NCI-H2171 treated with DMSO at 0.1 percent for 48 hours (cell line): ENCODE results near the gene ATP2C2.

Source experiments
- DNase-seq: peaks from one replicate; lab custom pipeline; 2025; lab: John Stamatoyannopoulos, UW

Gene ATP2C2

DNA sequence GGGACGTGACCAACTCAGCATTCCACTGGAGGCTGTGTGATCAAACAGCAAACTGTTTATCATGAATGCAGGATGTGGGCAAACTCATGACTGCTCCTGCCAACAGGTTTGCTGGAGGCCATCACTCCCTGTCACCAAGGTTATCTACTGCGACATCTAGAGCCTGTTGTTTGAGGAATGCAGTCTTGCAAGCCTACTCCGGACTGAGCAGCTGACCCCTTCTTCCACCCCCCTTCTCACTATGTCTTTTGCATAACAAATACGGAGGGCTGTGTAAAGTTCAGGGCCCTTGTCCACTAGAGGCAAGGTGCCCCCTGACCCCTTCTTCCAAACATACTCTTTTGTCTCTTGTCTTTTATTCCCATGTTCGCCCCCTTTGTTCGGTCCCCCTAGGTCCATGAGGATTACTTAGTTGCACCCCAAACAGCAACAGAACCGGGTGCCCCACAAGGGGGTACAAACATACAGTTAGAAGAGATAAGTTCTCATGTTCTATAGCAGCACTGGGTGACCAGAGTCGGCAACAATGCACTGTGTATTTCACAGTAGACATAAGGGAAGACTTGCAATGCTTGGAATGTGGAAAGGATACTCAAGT, 107.4 kb downstream of the ATP2C2 start:
- no peak for DNase-seq

DNA sequence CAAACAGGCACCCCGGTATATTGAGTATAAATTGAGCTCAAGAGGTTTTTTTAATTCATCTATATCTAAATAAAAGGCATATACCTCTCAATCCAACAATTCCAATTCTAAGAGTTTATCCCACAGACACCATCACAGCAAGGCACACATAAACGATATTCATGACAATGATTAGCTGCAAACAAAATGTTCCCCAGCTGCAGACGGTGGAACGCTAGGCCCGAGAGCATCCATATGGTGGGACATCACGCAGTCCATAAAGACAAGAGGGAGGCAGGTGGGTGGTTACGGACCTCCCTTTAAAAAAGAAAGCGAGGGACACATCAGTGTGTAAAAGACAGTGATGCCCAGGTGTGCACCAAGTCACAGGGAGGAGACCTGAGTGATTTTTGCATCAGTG, 108.1 kb downstream of the ATP2C2 start:
- no peak for DNase-seq

DNA sequence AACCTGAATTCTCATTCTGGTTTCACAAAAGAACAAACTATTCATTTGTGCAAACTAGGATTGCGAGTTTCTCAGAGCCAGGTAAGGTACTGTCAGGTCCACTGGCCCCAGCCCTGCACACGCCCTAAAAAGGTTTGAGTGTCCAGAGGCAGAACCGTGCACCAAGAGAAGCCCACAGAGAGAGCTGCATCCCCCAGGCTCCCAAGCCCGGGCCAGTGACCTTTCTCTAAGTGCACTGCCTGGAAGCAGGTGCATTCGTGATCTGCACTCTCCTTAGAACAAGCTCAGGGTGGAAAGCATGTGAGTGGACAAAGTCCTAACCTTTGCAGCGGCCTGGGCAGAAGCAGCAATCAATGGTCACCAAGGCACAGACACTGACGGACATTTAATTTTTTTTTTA, 109.3 kb downstream of the ATP2C2 start:
- DNase-seq: no peak

DNA sequence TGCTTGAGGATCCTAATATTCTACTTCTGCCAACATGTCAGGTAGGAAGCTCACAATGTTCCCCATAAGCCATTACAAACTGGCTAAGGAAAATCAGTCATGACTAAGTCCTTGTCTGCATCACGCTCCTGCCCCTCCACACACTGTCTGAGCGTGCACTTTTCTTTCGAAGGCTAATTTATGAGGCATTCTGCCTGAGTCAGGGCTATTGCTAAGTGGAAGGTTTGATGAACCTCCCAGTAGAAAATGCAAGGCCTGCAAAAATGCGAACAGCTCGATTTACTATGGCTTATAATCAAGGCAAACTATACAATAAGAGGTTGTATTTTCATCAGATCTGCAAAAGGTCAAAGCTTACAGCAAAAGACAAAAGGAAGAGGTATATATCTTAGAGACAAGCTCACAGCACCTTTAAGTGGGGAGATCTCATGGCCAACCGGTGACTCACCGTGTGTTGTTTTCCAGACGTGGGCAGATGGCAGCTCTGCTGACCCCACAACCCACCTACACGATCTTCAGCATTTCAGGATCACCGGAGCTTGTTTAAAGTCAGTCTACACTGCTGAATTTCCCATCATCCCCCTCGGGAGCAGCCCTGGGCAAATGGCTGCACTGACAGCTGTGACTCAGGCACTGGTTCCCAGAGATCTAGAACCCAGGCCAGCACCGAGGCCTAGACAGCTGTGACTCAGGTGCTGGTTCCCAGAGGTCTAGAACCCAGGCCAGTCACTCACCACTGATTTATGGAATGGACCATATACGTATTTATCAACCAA, 110.0 kb downstream of the ATP2C2 start:
- no peak for DNase-seq

DNA sequence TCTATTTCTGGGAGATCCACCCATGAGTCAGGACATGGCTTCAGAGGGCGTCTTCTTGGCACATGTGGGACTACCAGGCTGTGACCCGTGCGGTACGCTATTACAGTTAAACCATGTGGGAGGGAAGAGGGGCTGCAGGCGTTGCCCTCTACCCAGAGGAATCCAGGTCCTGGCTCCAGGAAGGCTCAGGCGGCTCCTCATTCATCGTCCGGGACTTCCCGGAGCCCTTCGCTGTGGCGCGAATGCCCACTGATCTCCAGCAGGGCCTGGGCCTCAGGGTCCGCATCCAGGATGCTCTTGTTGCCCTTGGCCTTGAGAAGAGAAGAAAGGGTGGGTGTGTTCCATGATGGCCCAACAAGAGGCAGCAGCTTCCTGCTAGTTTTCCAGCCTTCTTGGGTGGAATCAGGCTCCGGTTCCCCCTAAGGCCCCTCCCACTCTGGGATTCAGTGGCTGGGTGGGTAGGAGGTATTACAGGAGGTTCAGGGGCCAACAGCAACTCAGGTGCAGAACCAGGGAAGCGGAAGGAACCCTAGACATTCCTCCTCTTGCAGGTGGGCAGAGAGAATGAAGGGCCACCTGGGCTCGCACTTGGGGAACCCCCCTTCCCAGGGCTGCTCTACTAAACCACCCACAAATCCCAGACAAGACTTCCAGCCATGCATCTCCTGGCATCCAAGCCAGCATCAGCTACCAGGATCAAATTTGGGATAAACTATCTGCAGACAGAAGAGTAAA, 111.5 kb downstream of the ATP2C2 start:
- no peak for DNase-seq

DNA sequence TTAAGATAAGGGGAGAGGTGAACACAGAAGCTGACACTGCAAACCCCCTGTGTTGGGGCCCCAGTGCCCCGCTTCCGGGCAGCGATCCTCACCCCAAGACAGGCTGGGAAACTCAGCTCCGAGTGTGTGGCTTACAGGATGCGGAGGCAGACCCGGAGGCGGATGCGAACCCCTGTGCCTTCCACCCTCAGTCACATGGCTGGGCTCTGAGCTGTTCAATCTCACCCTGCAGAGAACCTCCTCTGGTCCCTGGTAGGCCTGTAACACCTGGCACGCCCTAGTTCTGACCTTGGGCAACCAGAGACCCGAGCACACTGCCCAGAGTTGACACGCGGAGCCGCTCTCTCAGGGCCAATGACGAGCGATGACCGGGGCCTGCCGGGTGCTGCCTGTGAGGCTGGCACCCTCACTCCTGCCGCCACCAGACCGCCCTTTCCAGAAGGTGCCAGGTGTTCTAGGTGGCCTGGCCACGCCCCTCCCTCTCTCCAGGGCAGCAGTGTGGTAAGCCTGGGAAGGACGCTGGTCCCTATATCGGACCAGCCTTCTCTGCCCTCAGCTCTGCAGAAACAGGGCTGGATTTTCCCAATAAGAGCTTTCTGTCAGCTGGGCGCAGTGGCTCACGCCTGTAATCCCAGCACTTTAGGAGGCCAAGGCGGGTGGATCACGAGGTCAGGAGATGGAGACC, 112.9 kb downstream of the ATP2C2 start:
- no peak for DNase-seq

DNA sequence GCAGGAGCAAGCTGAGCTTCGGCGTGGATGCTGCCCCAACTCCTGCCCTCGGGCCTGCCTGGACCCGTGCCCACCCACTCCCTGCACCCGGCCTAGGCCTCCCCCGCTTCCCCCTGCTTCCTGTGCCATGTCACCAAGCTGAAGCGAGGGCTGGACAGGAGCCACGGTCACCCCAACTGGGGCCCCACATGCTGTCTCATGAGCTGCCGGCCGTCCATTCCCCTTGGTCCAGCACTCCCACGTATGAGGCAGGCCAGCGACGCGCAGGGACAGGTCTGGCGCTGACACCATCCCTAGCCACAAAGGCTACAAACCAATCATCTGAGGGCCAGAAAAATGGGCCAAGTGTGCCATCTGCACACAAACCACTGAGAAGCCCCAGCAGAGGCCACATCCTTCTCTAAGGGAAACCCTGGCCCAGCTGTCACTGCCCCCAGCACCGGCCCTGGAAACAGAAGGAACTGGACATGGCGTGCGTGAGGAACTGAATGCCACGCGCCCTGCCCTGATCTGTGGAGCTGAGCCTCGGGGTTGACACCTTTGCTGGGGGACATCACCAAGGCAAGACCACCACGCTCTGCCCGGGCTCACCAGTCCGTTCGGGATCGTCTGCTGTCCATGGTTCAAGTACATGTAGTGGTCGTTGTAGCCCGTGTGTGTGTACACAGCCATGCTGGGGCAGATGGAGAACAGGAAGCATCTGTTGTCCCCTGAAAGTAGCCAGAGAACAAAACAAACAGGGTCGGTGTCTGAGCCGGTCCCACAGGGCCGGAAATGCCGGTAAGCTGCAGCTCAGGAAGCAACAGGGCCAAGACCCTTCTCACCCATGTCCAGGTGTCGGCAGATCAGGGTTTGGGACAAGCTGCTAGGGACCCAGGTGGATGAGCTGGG, 113.9 kb downstream of the ATP2C2 start:
- DNase-seq: no peak

DNA sequence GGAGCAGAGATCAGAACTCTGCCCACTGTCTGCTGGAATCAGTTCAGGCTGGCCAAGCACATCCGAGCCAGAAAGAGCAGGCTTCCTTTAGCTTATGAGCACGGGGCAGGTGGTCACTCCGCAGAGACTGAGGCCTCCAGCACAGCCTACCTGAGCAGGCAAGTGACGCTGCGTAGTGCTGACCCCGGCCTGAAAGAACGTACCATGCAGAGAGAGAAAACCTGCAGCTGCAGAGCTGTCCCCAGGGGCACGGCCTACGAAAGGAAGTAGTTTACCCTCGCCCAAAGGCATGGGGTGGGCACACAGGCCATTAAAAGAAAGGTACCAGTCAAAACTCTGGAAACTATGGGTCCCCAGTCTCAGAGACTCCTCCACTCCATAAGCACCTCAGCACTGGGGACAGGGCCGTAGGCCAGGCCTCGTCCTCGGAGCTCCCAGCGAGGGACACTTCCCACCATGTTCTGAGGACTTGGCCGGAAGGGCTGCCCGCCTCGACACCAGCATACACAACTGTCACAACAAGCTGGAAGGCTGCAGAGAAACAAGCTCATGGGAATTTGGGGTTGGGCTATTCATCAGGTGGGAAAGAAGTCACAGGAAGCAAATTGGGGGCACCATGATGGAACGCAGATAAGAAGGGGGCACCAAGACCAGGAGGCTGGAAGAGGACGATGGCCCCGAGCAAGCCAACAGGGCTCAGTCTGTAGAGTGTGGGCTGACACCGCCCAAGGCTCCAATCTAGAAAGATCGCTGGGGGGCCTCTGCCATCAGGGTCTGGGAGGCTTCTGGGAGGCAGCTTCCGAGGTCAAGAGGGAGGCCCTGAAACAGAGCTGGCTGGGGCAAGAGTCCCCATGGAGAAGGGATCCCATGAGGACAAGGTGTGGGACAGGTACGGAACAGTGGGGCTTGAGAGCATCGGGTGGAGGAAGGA, 114.9 kb downstream of the ATP2C2 start:
- no peak for DNase-seq

DNA sequence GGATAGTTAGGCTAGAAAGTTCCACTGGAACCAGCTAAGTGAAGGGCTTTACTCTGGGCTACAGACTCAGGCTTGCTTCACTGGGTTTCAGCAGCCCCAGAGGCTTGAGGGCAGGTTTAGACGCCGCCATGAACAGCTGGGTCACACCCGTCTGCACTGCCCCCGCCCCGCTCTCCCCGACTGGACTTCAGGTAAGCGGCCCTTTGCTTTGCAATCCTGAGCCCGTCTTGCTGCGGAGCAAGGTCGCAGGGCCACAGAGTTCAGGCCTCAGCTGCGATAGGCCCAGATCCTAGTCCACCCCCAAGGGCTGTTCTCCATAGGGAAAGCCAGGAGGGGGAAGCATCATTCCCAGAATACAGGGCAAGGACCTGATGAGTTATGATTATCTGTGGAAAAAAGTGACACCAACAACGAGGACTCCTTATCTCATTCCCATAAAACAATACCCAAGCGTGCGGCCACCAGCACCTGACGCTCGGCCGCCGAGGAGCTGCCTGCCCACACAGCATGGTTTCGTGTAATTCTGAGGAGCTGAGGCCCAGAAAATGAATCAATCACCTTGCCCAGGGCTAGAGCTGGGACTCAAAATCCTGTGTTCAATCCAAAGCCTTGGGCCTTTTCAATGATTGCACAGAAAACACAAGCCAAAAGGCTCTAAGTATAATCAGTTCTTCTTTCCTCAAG, 115.7 kb downstream of the ATP2C2 start:
- no peak for DNase-seq

DNA sequence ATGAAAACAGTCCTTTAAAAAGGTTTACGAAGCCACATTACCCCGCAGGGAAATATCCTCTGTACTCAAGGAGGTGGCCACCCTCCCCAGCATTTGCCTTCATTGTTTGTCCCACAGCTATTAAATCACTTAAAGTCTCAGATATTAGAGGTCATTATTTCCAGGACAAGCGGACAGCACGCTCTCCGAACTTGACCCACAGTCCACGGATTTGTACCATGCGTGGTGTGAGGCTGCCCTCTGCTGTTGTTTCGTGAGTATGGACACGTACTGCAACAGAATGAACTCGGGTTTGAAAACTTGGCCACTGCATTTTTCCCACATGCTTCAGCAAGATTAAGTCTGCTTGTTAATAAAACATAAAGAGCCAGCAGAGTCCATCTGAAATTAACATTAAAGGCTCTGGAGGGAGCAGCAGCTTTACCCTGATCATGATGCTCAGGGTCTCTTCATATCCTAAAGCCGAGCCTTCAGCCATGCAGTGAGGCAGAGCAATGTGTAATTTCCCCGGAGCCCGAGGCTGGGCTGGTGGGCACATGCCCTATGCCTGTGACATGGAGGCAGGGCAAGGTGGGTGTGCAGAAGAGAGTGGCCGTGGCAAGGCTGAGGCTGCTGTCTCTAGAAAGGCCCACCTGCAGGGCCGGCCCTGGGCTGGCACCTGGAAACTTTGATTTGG, 116.4 kb downstream of the ATP2C2 start:
- DNase-seq: peak; percentile 34

DNA sequence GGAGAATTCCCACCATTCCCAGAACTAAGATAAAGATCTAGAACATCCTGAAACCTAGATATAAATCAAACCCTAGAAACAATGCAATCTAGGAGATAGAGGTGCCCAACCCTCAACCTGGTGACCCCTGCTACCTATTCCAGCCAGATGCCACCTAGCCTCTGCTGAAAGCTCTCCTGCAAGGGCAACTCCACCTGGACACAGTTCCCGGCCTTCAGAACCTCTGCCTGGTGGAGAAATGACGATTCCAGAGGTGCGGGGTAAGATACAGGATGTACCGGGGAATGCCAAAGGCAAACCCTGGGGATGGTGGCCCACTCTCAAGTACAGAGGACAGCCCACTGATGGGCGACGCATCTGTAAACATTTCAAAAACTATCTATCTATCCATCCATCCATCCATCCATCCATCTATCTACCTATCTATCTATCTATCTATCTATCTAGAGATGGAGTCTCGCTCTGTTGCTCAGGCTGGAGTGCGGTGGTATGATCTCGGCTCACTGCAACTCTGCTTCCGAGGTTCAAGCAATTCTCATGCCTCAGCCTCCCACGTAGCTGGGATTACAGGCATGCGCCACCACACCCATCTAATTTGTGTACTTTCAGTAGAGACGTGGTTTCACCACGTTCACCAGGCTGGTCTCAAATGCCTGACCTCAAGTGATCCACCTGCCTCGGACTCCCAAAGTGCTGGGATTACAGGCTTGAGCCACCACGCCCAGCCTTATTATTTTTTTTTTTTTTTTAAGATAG, 117.1 kb downstream of the ATP2C2 start:
- DNase-seq: no peak

DNA sequence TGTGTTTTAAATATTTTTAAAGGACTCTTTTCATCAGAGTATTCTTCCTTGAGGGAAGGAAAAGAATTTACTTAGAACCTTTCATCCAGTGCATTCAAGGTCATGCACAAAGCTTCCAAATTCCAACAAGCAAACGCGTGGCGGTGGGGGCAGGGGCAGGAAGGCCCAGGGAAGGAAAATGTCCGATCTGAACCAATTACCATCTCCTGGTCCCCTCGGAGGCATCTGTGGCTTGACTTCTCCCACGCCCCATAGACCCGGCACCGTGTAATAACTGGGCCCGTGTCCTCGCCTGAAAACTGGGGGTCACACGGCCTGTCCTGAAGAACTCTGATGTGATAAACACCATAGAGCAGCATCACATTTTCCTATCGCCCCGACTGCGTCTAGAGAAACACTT, 117.8 kb downstream of the ATP2C2 start:
- no peak for DNase-seq

DNA sequence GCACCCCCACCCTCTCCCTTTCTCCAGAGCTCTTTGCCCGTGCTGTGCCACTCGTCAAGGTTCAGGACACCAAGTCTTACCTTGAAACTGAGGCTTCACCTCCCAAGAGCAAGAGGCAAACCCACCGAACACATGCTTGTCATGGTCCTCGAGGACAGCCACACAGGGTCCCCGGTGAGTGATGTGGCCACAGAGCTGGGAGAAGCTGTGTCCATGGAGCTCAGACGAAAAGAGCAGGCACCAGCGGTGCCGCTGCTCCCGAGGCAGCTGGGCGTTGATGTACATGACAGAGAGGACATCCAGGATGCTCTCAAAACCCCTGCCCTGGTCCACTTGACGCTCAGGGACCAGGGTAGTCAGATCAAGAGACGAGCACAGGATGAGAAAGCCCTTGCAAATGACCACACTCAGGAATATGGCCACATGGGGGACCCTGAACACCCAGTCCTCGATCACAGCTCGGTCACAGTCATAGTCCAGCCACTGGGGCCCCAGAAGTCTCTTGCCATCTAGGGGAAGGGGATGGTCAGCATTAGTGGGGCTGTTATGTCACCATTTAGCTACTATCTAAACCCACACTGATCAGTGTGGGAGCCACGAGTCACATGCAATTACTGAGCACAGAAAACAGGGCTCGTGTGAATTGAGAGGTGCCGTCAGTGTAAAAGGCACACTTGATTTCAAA, 118.4 kb downstream of the ATP2C2 start:
- DNase-seq: no peak

DNA sequence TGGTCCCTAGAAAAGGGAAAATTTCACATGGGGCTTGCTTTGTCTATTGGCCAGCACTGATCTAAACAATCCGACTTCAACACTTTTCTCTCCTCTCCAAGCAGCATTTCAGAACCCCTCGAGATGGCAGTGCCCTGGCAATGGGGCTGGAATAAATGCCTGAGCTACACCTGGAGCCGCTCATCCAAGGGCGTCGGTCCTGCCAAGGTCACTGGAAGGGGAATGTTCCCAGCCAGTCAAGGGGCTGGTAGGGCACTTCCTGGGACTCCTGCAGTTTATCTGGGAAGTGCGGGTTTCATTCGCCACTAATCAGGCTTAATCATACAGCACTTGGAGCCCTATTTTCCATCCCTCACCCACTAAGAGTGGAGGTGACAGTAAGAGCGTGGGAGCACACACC, 119.0 kb downstream of the ATP2C2 start:
- DNase-seq: no peak

DNA sequence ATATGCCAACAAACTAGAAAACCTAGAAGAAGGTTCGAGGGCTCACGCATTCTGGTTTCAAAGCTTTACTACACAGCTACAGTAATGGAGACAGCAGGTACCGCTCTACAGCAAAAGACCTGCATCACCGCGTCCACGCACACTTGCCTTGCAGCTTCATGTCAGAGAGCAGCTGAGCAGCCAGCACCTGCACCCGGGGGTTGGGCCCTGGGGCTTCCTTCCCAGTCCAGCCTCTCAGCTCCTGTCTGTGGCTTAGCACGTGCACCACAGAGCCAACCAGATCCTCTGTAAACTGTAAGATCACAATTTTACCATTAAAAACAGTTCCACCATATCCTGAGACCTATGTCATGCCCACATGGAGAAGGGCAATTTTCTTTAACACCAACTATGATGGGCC, 120.8 kb downstream of the ATP2C2 start:
- no peak for DNase-seq

DNA sequence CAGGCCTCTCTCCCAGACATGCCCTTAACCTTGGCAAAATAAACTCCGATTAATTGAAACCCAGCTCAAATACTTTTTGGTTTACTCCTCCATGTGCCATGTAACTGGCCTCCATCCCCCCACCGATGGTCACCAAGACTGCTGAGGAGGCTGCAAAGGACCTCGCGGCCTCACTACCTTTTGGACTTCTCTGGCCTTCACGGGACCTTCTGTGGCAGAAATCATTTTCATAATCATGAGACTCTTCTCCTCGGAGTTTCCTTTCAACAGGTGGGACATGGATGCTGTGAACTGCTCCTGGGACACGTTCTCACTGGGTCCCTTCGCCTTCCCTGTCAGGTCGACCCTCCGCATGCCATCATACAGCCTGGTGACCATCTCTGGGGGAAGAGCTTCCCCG, 127.2 kb downstream of the ATP2C2 start:
- DNase-seq: no peak

DNA sequence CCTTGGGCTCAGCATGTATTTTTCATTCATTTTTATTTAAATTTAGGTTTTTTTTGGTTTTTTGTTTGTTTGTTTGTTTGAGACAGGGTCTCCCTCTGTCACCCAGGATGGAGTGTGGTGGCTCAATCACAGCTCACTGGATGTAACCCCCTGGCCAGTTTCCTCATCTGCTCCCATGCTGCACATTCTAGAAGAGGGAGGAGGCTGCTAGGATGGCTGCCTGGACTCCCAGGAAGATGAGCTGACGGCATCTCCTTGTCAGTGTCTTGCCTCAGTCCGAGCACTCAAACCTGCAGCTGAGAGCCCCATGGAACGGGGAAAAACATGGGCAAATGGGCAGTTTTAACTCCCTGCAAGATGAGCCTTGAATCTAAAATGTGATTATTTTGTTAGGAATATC, 128.7 kb downstream of the ATP2C2 start:
- DNase-seq: no peak
